IPS-20b (cell line): ENCODE data around the gene SUPT5H.

Experiments
- H3K27ac ChIP-seq: one replicate; pipeline ENCODE4 v1.5.1; 2013; ENCODE audit warnings: low read length
- H3K27me3 ChIP-seq: 2 replicates; pipeline ENCODE4 v1.6.1; 2013; ENCODE audit warnings: mild to moderate bottlenecking, low read length, inconsistent platforms; ENCODE audit not compliant: insufficient read depth
- H3K36me3 ChIP-seq: 2 replicates; pipeline ENCODE4 v1.6.1; 2013; ENCODE audit warnings: low read depth, mild to moderate bottlenecking, inconsistent platforms, low read length, moderate library complexity; ENCODE audit not compliant: insufficient read depth
- H3K4me1 ChIP-seq: 2 replicates; pipeline ENCODE4 v1.6.1; 2013; ENCODE audit warnings: mild to moderate bottlenecking, control low read depth, inconsistent platforms, low read length, moderate library complexity; ENCODE audit not compliant: insufficient read depth
- H3K4me3 ChIP-seq: 2 replicates; pipeline ENCODE4 v1.5.1; 2013; ENCODE audit warnings: mild to moderate bottlenecking, low read length, inconsistent platforms
- H3K9ac ChIP-seq: 2 replicates; pipeline ENCODE4 v1.6.1; 2013; ENCODE audit warnings: low read depth, mild to moderate bottlenecking, inconsistent platforms, low read length, moderate library complexity
- H3K9me3 ChIP-seq: 2 replicates; pipeline ENCODE4 v1.6.1; 2013; ENCODE audit warnings: mild to moderate bottlenecking, low read depth, low read length, inconsistent platforms; ENCODE audit not compliant: insufficient read depth

The SUPT5H gene

DNA sequence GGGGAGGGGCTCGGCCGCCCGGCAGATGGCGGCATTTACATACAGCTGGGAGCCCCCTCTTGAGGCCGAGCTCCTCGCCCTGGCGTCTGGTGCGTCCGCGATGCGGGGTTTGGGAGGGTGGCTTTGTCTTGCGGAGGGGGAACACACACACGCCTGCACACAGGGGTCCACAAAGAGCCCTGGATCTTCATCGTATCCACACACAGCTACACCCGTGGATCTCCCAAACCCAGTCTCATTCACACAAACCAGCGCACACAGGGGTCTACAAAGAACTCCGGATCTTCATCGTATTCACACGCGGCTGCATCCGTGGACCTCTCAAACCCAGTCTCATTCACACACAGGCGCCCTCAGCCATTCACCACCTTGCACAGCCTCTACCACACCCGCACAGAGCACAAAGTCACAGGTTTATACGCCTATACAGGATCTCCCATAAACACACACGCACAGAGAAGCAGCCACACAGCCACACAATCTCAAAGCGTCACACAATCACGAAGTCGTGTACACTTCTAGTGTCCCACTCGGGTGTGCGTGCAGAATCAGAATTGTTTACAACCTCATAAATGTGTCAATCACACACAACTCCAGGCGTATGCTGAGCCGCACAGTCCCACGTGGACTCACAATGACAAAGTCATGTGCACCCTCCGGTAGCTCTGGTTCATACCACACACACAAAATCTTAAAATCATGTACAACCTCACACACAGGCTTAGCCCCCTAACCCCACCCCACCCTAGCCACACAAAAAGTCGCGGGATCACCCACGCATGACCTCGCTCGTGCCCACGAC, 52.8 kb downstream of the SUPT5H start:
- Histone ChIP-seq H3K9me3 (no peaks in the 10 kb centered on the region), H3K4me1 (peaks cover 6% of the 10 kb centered on the region; the same call in 1 of the 2 replicates), H3K27ac (no peak overlapping the region), H3K4me3 (peak overlapping the region; percentile 77), H3K27me3 (peaks cover 63% of the 10 kb centered on the region), H3K9ac (peak overlapping the region; percentile 60; the same call in 1 of the 2 replicates), H3K36me3 (no peaks in the 10 kb centered on the region)

DNA sequence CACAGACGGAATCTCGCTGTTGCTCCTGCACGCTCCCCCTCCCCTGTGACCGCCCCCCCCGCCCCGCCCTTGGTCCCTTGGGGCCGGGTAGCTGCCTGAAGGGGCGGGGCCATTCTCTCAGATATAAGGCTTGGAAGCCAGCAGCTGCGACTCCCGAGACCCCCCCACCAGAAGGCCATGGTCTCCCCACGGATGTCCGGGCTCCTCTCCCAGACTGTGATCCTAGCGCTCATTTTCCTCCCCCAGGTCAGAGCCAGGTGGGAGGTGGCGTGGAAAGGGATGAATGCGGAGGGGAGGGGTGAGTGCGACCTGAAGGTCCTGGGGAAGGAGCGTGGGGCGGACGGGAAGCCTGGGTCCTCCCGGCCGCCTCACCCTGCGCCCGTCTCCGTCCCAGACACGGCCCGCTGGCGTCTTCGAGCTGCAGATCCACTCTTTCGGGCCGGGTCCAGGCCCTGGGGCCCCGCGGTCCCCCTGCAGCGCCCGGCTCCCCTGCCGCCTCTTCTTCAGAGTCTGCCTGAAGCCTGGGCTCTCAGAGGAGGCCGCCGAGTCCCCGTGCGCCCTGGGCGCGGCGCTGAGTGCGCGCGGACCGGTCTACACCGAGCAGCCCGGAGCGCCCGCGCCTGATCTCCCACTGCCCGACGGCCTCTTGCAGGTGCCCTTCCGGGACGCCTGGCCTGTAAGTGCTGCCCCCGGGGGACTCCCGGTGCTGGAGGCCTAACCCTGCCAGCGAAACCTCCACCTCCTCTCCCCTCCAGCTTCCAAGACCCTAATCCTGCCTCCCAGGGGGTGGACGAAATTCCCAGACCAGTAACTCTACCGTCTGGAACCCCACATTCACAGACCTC, 53.6 kb downstream of the SUPT5H start, which contains the start of gene DLL3:
Gene DLL3 (plus strand): TSS at position 150 of the 845 bp plus-strand sequence. CDS start 28 bp downstream, at position 178.
- Histone ChIP-seq H3K4me3 (peak within 1 kb of the TSS; percentile 77), H3K9ac (peak within 1 kb of the TSS; percentile 60; the same call in 1 of the 2 replicates), H3K36me3 (no peaks in the 10 kb centered on the region), H3K27ac (no peak within 1 kb of the TSS), H3K9me3 (no peaks in the 10 kb centered on the region), H3K4me1 (peaks cover 6% of the 10 kb centered on the region; the same call in 1 of the 2 replicates), H3K27me3 (peaks cover 71% of the 10 kb centered on the region)

DNA sequence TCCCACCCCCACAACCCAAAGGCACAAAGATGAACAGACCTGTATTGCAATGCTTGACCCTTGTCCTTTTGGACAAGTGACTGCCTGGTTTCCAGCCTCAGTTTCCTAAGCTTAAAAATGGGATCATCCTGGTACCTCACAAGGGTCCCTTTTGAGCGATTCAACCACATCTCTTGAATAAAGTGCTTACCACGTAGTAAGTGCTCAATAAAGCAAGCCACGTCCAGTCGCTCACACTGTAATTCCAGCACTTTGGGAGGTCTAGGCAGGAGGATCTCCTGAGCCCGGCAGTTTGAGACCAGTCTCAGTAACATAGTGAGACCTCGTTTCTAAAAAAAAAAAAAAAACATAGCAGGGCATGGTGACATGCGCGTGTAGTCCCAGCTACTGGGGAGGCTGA, 54.5 kb downstream of the SUPT5H start:
- Histone ChIP-seq H3K9me3 (no peaks in the 10 kb centered on the region), H3K9ac (no peak overlapping the region), H3K4me3 (no peak overlapping the region), H3K27ac (no peak overlapping the region), H3K4me1 (peaks cover 6% of the 10 kb centered on the region; the same call in 1 of the 2 replicates), H3K27me3 (peaks cover 81% of the 10 kb centered on the region), H3K36me3 (no peaks in the 10 kb centered on the region)

DNA sequence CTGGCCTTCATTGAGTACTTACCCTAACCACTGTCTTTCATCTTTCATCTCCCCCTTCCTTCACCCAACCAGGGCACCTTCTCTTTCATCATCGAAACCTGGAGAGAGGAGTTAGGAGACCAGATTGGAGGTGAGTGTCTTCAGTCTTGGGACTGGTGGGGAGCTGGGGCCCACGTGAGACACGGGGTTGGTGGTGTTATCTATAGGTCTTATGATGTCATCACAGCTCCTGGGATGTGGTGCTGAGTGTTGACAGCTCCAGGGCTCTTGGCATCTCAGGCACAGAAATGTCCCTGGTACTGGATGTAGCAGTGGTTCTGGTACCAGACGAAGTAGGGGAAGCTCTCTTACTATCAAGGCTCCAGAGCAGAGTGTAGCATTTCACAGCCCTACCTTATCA, 55.2 kb downstream of the SUPT5H start:
- H3K9ac ChIP-seq: no peak overlapping the region
- no peaks in the 10 kb centered on the region for H3K9me3 ChIP-seq
- no peaks in the 10 kb centered on the region for H3K36me3 ChIP-seq
- H3K4me3 ChIP-seq: no peak overlapping the region
- H3K27me3 ChIP-seq: peaks cover 87% of the 10 kb centered on the region
- H3K27ac ChIP-seq: no peak overlapping the region
- H3K4me1 ChIP-seq: peaks cover 6% of the 10 kb centered on the region; the same call in 1 of the 2 replicates

DNA sequence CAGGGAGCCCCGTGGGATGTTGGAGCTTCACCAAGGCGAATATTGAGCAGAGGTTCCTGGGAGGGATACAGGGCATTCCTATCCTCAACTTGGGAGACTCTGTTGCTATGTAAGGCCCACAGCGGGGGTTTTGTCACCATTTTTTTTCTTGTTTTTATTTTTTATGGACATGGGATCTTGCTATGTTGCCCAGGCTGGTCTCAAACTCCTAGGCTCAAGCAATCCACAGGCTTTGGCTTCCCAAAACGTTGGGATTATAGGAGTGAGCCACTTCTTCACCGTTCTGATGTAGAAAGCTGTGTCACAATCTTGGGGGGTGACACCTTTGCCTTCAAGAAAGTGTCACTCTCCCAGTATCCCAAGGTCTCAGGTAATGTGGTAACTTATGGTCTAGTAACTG, 56.0 kb downstream of the SUPT5H start:
- Histone ChIP-seq H3K9ac (no peak overlapping the region), H3K27me3 (peaks cover 95% of the 10 kb centered on the region), H3K27ac (no peak overlapping the region), H3K4me3 (no peak overlapping the region), H3K36me3 (no peaks in the 10 kb centered on the region), H3K9me3 (peaks cover under 1% of the 10 kb centered on the region; the same call in 1 of the 2 replicates), H3K4me1 (peaks cover 6% of the 10 kb centered on the region; the same call in 1 of the 2 replicates)

DNA sequence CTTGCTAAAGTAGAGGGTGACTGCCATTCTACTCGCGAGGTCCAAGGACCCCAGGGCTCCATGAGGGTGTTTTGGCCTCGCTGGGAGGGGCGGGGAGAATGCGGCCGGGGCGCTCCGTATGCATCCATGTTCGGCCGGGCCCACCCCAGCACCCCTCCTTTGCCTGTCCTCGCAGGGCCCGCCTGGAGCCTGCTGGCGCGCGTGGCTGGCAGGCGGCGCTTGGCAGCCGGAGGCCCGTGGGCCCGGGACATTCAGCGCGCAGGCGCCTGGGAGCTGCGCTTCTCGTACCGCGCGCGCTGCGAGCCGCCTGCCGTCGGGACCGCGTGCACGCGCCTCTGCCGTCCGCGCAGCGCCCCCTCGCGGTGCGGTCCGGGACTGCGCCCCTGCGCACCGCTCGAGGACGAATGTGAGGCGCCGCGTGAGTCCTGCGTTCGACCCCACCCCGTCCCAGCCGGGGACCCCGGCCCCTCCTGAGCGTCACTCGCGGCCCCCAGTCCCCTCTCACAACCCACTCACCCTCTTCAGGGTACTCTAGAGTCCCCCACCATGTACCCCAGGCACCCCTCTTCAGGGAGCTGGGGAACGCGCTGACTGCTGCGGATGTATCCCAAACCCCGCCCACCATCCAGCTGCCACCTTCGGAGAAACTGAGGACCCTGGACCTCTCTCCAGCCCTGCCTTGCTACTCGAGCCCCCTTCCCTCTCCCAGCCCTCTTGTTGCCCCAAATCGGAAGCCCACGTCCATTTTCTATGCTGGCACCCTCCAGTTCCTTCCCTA, 57.4 kb downstream of the SUPT5H start:
- no peak overlapping the region for H3K27ac ChIP-seq
- peaks cover 3% of the 10 kb centered on the region; the same call in 1 of the 2 replicates for H3K9me3 ChIP-seq
- peaks cover 99% of the 10 kb centered on the region for H3K27me3 ChIP-seq
- no peak overlapping the region for H3K4me3 ChIP-seq
- no peak overlapping the region for H3K9ac ChIP-seq
- no peaks in the 10 kb centered on the region for H3K36me3 ChIP-seq
- peaks cover 6% of the 10 kb centered on the region; the same call in 1 of the 2 replicates for H3K4me1 ChIP-seq

DNA sequence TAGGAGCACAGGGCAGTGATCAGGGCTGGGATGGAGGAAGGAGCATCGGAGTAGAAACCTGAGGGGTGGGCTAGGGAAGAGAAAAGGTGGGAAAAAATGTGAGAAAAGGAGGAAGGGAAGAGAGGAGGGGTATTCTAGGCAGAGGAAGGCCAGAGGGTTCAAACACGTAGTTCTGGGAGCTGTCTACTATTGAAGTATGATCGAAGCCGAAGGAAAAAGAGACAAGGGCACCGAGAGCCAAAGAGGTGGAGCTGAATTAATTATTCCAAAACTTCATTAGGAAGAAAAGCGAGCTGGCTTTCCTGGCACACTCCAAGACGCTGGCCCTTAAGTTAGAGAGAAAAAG, 61.2 kb downstream of the SUPT5H start:
- Histone ChIP-seq H3K27ac (no peak overlapping the region), H3K27me3 (peaks cover 82% of the 10 kb centered on the region), H3K4me1 (no peaks in the 10 kb centered on the region; the same call in 1 of the 2 replicates), H3K9me3 (peaks cover 3% of the 10 kb centered on the region; the same call in 1 of the 2 replicates), H3K9ac (no peak overlapping the region), H3K36me3 (no peaks in the 10 kb centered on the region), H3K4me3 (no peak overlapping the region)

DNA sequence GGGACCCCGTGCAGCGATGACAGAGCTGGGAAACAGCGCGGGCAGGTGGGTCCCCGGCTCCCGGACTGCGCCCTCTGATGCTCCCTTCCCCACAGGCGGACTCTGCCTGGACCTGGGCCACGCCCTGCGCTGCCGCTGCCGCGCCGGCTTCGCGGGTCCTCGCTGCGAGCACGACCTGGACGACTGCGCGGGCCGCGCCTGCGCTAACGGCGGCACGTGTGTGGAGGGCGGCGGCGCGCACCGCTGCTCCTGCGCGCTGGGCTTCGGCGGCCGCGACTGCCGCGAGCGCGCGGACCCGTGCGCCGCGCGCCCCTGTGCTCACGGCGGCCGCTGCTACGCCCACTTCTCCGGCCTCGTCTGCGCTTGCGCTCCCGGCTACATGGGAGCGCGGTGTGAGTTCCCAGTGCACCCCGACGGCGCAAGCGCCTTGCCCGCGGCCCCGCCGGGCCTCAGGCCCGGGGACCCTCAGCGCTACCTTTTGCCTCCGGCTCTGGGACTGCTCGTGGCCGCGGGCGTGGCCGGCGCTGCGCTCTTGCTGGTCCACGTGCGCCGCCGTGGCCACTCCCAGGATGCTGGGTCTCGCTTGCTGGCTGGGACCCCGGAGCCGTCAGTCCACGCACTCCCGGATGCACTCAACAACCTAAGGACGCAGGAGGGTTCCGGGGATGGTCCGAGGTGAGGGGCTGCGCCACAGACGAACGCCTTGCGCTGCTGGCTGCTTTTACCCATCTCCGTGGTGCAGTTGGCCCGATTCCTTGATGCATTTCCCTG, 61.7 kb downstream of the SUPT5H start:
- Histone ChIP-seq H3K36me3 (no peaks in the 10 kb centered on the region), H3K4me3 (peak overlapping the region; percentile 74), H3K4me1 (no peaks in the 10 kb centered on the region; the same call in 1 of the 2 replicates), H3K27ac (no peak overlapping the region), H3K9me3 (peaks cover 3% of the 10 kb centered on the region; the same call in 1 of the 2 replicates), H3K27me3 (peaks cover 77% of the 10 kb centered on the region), H3K9ac (peak overlapping the region; percentile 65; the same call in 1 of the 2 replicates)

DNA sequence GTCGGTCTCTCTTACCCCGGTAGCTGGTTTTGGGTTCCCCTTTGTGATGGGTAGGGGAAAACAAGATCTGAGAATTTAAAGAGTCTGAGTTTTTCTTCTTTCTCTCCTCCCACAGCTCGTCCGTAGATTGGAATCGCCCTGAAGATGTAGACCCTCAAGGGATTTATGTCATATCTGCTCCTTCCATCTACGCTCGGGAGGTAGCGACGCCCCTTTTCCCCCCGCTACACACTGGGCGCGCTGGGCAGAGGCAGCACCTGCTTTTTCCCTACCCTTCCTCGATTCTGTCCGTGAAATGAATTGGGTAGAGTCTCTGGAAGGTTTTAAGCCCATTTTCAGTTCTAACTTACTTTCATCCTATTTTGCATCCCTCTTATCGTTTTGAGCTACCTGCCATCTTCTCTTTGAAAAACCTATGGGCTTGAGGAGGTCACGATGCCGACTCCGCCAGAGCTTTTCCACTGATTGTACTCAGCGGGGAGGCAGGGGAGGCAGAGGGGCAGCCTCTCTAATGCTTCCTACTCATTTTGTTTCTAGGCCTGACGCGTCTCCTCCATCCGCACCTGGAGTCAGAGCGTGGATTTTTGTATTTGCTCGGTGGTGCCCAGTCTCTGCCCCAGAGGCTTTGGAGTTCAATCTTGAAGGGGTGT, 62.5 kb downstream of the SUPT5H start:
- peaks cover 77% of the 10 kb centered on the region for H3K27me3 ChIP-seq
- peaks cover 3% of the 10 kb centered on the region; the same call in 1 of the 2 replicates for H3K9me3 ChIP-seq
- H3K4me1 ChIP-seq: no peaks in the 10 kb centered on the region; the same call in 1 of the 2 replicates
- no peaks in the 10 kb centered on the region for H3K36me3 ChIP-seq
- H3K9ac ChIP-seq: peak overlapping the region; percentile 65; the same call in 1 of the 2 replicates
- peak overlapping the region; percentile 74 for H3K4me3 ChIP-seq
- no peak overlapping the region for H3K27ac ChIP-seq

DNA sequence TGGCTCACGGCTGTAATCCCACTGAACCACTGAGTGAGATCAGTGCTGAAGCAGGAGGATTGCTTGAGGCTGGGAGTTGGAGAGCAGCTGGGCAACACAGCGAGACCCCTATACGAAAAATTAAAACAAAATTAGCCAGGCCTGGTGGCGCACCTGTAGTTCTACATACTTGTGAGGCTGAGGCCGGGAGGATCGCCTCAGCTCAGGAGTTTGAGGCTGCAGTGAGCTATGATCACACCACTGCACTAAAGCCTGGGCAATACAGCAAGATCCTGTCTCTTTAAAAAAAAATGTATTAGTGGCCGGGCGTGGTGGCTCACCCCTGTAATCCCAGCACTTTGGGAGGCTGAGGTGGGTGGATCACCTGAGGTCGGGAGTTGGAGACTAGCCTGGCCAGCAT, 63.2 kb downstream of the SUPT5H start:
- H3K27ac ChIP-seq: no peak overlapping the region
- H3K36me3 ChIP-seq: no peaks in the 10 kb centered on the region
- no peak overlapping the region for H3K9ac ChIP-seq
- H3K27me3 ChIP-seq: peaks cover 77% of the 10 kb centered on the region
- H3K4me3 ChIP-seq: no peak overlapping the region
- H3K4me1 ChIP-seq: no peaks in the 10 kb centered on the region; the same call in 1 of the 2 replicates
- peaks cover 3% of the 10 kb centered on the region; the same call in 1 of the 2 replicates for H3K9me3 ChIP-seq
